Hematopoietic multipotent progenitor cell treated with erythropoietin and hydrocortisone succinate and interleukin-3 and kit ligand, for 17 days (in vitro differentiated cells): ENCODE data around the gene CCDC201.

Source experiments
- DNase-seq: peaks from one replicate; pipeline ENCODE4 v3.0.0-alpha.2; 2015; ENCODE audit warnings: low spot score

Gene CCDC201

DNA sequence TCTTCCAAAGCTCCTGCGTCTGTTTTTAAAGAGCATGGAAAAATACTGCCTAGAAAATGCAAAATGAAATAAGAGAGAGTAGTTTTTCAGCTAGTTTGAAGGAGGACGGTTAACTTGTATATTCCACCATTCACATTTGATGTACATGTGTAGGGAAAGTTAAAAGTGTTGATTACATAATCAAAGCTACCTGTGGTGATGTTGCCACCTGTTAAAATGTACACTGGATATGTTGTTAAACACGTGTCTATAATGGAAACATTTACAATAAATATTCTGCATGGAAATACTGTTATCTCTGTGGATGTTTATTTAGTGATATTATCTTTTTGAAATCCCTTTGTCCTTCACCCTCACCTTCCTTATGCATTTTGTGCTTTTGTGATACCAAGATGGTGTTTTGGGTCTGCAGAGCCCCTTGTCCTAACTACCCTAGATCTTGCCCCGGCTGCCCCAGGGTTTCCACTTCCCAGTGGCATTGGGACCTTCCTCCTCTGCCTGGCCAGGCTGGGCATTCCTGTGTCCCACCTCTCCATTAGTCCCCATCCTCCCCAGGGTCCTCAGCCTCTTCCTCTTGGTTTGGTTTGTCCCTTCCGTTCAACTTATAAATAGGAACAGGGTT lies 20.6 kb upstream of the CCDC201 start:
- no peak for DNase-seq

- DNase-seq, result no peak
These were observed 19.6 kb upstream of the CCDC201 start for GRCh38 chr7:45892407-45893035.

GRCh38 chr7:45891462-45892402 lies 18.9 kb upstream of the CCDC201 start:
- no peak for DNase-seq

- DNase-seq, result peak; percentile 5
These were observed 18.1 kb upstream of the CCDC201 start for GRCh38 chr7:45890902-45891461.

GRCh38 chr7:45890125-45890901 lies 17.4 kb upstream of the CCDC201 start:
- DNase-seq, result no peak

- no peak for DNase-seq
These were observed 16.6 kb upstream of the CCDC201 start for GRCh38 chr7:45889367-45890067.

DNA sequence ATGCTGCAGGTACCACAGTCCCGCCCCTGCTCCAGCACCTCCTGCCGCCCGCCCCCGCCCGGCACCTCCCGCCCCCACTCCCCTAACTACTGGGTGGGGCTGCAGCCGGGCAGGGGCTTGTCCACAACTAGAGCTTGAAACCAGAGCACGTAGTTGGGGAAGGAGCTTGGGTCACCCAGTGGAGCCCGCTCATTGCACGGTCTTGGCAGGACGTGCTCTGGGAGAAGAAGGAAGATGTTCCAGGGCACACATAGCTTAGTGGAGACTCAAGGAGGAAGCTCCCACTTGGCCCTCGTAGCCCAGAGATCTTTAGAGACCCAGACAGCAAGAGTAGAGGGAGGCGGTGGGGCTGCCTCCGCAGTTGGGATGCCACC lies 16.1 kb upstream of the CCDC201 start:
- DNase-seq, result no peak

- no peak for DNase-seq
These were observed 15.5 kb upstream of the CCDC201 start, which contains the start of gene IGFBP1 for GRCh38 chr7:45888185-45888992. Gene IGFBP1 (plus strand): TSS chr7:45888488. CDS start chr7:45888653, 165 bp downstream.

DNA sequence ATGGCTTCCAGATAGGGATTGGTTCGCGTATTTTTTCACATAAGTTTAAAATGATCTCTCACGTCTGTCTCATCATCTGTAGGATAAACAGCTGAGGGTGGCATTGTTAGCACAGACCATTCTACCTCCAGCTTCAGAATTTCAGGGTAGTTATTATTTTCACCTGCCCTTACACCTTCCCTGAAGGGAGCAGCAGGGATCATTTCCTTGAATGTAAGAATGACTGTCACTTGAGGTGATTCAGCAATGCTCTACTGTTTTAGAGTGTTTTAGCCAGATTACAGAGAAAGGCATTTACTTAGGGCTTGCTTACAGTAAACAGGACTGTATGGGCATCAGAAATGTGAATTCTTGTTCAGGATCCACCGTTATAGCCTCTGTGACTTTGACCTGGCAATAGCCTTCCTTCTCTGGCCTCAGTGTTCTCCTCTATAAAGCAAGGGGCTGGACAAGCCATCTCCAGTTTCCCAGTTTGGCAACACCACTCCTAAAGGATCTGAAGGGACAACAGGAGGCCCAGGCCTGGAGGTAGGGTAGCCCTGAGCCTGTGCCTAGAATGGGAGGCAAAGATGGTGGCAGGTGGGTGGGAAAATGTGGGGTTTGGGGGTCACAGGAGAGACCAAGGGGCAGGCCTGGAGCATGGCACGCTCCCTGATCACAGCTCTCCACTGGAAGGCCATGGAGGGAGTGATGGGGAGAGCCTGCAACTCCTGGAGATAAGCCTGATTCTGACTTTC lies 14.2 kb upstream of the CCDC201 start:
- DNase-seq, result no peak

- no peak for DNase-seq
These were observed 12.5 kb upstream of the CCDC201 start for GRCh38 chr7:45885264-45885882.

GRCh38 chr7:45884136-45884535 lies 11.3 kb upstream of the CCDC201 start:
- DNase-seq, result no peak

DNA sequence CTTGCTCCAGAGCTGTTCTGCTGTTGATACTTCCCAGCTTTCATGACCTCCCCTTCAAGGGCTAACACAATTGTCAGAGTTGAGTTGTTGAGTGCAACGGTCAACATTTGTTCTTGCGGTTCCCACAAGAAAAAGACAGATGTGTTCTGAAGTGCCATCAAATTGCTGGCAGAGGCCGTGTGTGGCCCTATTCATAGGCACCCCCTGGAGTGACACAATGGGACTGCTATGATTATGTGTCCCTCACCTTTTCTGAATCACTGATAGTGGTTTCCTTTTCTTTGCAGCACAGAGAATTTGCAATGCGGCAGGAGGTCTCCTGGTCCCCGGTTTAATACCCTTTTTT lies 9.6 kb upstream of the CCDC201 start:
- no peak for DNase-seq

- no peak for DNase-seq
These were observed 9.0 kb upstream of the CCDC201 start for GRCh38 chr7:45881759-45882464.

DNA sequence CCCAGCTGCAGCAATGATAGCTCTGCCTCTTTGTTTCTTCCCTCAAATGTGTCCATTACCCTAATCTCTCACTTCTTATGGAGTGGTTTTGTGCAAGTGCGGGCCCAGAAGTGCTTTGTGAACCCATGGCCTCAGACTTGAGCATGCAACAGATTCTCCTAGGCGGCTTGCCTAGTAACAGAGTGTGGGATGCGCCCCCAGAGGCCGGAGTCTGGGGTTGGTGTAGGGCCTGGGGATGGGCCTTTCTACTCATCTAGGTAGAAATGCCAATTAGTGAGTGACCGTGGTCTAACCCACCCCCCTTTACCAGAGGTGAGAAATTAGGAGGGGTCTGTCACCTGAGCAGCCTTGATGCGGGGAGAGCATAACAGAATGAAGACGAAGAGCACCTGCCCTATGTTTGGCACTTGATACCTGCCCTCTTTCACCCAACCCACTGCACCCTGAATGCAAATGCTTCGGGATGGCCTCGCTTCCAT lies 8.4 kb upstream of the CCDC201 start:
- DNase-seq, result no peak

DNA sequence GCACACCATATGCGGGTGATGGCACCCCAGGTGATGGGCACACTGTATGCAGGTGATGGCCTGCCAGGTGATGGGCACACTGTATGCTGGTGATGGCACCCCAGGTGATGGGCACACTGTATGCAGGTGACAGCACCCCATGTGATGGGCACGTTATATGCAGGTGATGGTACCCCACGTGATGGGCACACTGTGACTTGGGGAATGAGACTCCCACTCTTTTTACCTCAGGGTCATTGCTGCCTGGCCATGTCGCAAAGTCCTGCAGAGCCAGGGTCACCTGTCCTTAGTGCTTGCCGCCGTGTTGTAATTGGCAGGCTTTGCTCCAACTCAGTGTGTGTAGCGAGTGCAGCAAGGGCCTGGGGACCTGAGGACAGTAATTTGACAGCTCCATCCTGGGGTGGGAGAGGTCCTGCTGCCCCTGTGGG lies 7.6 kb upstream of the CCDC201 start:
- DNase-seq, result no peak

- DNase-seq, result no peak
These were observed 5.7 kb upstream of the CCDC201 start for GRCh38 chr7:45878457-45879144.

DNA sequence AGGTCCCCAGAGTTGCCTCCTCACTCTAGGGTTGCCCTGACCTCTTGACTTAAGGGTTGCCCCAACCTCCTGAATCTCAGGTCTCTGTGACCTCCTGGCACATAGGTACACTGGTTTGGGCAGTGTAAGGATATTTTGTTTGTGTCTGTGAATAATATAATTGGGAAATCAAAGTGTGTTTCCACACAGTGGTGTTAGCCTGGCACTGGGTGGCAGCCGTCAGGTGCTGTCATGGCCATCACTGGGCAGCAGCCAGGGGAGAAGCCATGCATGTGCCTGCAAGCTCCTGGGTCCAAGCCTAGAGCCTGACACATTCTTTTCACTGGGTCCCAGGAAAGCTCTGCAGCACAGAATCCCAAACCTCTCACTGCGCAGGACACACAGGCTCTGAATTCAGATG lies 3.6 kb upstream of the CCDC201 start:
- no peak for DNase-seq
